NB4 (cell line): ENCODE data around the gene PHF24.

ENCODE experiments used
- CTCF ChIP-seq: IDR thresholded peaks from one replicate; pipeline ENCODE4 v1.5.1; 2012; ENCODE audit warnings: low read depth, low read length
- POLR2A ChIP-seq: IDR thresholded peaks from 2 replicates; pipeline ENCODE4 v1.6.1; 2011; ENCODE audit warnings: mild to moderate bottlenecking; ENCODE audit not compliant: insufficient read length; ENCODE audit errors: extremely low read depth
- TF ChIP-seq, protein P1 (sequence below): IDR thresholded peaks from 2 replicates; pipeline ENCODE4 v1.6.1; 2011; ENCODE audit warnings: low read depth, low read length

- TF ChIP-seq POLR2A (no peak), CTCF (no peak)
- TF ChIP-seq, protein P1, sequence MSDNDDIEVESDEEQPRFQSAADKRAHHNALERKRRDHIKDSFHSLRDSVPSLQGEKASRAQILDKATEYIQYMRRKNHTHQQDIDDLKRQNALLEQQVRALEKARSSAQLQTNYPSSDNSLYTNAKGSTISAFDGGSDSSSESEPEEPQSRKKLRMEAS: no peak
Observed at GRCh38 chr9:34928921-34929320, 29.2 kb upstream of the PHF24 start.
